Skeletal muscle satellite cell (primary cell): ENCODE measurements around the gene ARPC5.

ENCODE experiments used
- H3K27me3 ChIP-seq: 2 replicates; pipeline ENCODE4 v1.7.0; 2013; ENCODE audit warnings: low read length; ENCODE audit not compliant: control insufficient read depth, insufficient read depth
- H3K36me3 ChIP-seq: 2 replicates; pipeline ENCODE4 v1.7.0; 2013; ENCODE audit warnings: mild to moderate bottlenecking, control low read depth, low read length; ENCODE audit not compliant: insufficient read depth
- H3K4me1 ChIP-seq: 2 replicates; pipeline ENCODE4 v1.7.0; 2013; ENCODE audit warnings: low read length; ENCODE audit not compliant: control insufficient read depth, insufficient read depth
- H3K4me2 ChIP-seq: 2 replicates; pipeline ENCODE4 v1.7.0; 2013; ENCODE audit warnings: mild to moderate bottlenecking, low read length
- H3K4me3 ChIP-seq: 2 replicates; pipeline ENCODE4 v1.7.0; 2013; ENCODE audit warnings: low read length
- H3K9ac ChIP-seq: 2 replicates; pipeline ENCODE4 v1.7.0; 2013; ENCODE audit warnings: mild to moderate bottlenecking, low read depth, low read length, moderate library complexity
- H3K9me3 ChIP-seq: replicated peaks from 2 replicates; pipeline ENCODE4 v1.7.0; 2013; ENCODE audit warnings: mild to moderate bottlenecking, control low read depth, low read length

ARPC5 gene

GRCh38 chr1:183656355-183656754 is 20.8 kb upstream of the ARPC5 start:
- Histone ChIP-seq H3K9me3 (no peaks in the 10 kb centered on the region), H3K36me3 (no peaks in the 10 kb centered on the region), H3K4me1 (peaks cover 16% of the 10 kb centered on the region), H3K9ac (no peak overlapping the region), H3K4me2 (no peak overlapping the region), H3K4me3 (no peak overlapping the region), H3K27me3 (no peaks in the 10 kb centered on the region)

- Histone ChIP-seq H3K4me3 (no peak overlapping the region), H3K36me3 (no peaks in the 10 kb centered on the region), H3K4me2 (no peak overlapping the region), H3K27me3 (no peaks in the 10 kb centered on the region), H3K9ac (no peak overlapping the region), H3K9me3 (no peaks in the 10 kb centered on the region), H3K4me1 (peaks cover 16% of the 10 kb centered on the region)
These were observed 20.0 kb upstream of the ARPC5 start for GRCh38 chr1:183655562-183656075.

DNA sequence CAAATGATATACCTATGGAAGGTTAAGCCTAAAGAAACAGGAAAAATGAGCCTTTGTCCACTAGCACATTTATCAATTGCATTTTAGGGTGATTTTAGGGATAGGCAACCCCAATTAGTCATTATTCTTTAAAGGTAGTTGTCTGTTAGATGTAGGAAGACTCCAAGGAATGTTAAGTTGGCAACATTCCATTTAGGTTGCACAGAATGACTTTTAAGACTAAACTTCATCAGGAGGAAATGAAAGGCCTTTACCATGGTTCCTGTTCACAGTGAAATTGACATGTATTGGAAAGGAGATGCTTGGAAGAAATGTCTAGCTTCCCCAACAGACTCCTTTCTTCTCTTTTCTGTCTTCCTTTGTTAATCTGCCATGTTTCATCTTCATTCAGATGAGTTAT is 19.1 kb upstream of the ARPC5 start:
- H3K4me3 ChIP-seq = no peak overlapping the region
- H3K27me3 ChIP-seq = no peaks in the 10 kb centered on the region
- no peaks in the 10 kb centered on the region for H3K36me3 ChIP-seq
- H3K9me3 ChIP-seq = no peaks in the 10 kb centered on the region
- no peak overlapping the region for H3K9ac ChIP-seq
- H3K4me2 ChIP-seq = no peak overlapping the region
- peaks cover 16% of the 10 kb centered on the region for H3K4me1 ChIP-seq

DNA sequence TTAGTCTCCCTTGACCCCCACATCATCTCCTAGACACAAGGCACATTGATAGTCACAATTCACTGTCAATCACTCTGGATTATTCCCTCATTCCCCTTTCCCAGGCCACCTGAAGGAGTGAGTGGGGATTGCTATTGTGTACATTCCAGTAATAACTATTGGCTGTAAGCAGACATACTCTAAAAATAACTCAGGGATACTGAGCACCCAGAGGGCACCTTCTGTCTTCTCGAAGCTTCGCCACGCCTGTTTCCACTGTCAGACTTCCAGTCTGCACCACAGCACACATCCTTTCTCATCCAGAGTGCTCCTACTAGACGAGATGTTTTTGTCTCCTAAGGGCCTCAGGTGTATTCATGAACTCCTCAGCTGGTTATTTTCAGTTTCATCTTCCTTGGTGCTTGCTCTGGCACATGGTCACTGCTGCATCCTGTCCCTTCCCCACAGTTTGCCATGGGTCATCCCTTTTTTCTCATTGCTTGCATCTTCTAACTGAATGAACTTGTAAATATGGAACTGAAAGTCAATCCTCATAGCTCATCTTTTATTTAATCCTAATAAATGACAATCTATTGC is 18.4 kb upstream of the ARPC5 start:
- Histone ChIP-seq H3K27me3 (no peaks in the 10 kb centered on the region), H3K9me3 (no peaks in the 10 kb centered on the region), H3K4me2 (no peak overlapping the region), H3K36me3 (no peaks in the 10 kb centered on the region), H3K9ac (no peak overlapping the region), H3K4me3 (no peak overlapping the region), H3K4me1 (peaks cover 16% of the 10 kb centered on the region)

- Histone ChIP-seq H3K4me3 (no peak overlapping the region), H3K4me2 (no peak overlapping the region), H3K9ac (no peak overlapping the region), H3K4me1 (peaks cover 16% of the 10 kb centered on the region), H3K27me3 (no peaks in the 10 kb centered on the region), H3K9me3 (no peaks in the 10 kb centered on the region), H3K36me3 (no peaks in the 10 kb centered on the region)
These were observed 17.8 kb upstream of the ARPC5 start for GRCh38 chr1:183653462-183653794.

- no peaks in the 10 kb centered on the region for H3K9me3 ChIP-seq
- H3K36me3 ChIP-seq = no peaks in the 10 kb centered on the region
- H3K9ac ChIP-seq = no peak within 1 kb of the TSS
- peaks cover 16% of the 10 kb centered on the region for H3K4me1 ChIP-seq
- H3K4me2 ChIP-seq = no peak within 1 kb of the TSS
- no peak within 1 kb of the TSS for H3K4me3 ChIP-seq
- no peaks in the 10 kb centered on the region for H3K27me3 ChIP-seq
These were observed 17.2 kb upstream of the ARPC5 start, which contains the start of gene APOBEC4 for GRCh38 chr1:183652547-183653461. Gene APOBEC4 (minus strand): TSS chr1:183653316. CDS start chr1:183648781, 4,535 bp downstream.

GRCh38 chr1:183652107-183652506 is 16.5 kb upstream of the ARPC5 start:
- H3K9me3 ChIP-seq = no peaks in the 10 kb centered on the region
- peaks cover 16% of the 10 kb centered on the region for H3K4me1 ChIP-seq
- H3K4me3 ChIP-seq = no peak overlapping the region
- no peaks in the 10 kb centered on the region for H3K27me3 ChIP-seq
- H3K36me3 ChIP-seq = no peaks in the 10 kb centered on the region
- H3K4me2 ChIP-seq = no peak overlapping the region
- no peak overlapping the region for H3K9ac ChIP-seq

DNA sequence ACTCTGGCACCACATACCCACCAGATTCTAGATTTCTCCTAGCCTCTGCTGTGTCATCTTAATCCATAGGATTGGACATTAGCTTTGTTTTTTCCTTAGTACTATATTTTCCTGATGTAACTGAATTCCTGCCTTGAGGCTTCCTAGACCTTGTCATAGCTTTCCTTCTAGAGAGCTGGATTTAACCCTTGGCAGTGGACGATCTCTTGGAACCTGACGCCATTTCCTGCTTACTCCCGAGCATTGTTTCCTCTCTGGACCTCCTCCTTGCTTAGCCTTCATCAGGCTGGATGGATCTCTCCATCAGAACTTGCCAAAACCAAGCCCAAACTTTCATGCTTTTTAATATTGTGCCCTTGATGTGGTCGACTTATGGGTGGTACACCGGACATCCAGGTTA is 16.0 kb upstream of the ARPC5 start:
- H3K27me3 ChIP-seq = no peaks in the 10 kb centered on the region
- no peak overlapping the region for H3K4me3 ChIP-seq
- H3K9ac ChIP-seq = no peak overlapping the region
- H3K4me2 ChIP-seq = no peak overlapping the region
- H3K36me3 ChIP-seq = no peaks in the 10 kb centered on the region
- H3K9me3 ChIP-seq = no peaks in the 10 kb centered on the region
- peaks cover 16% of the 10 kb centered on the region for H3K4me1 ChIP-seq

GRCh38 chr1:183648042-183648441 is 12.5 kb upstream of the ARPC5 start:
- H3K4me3 ChIP-seq = no peak overlapping the region
- H3K36me3 ChIP-seq = no peaks in the 10 kb centered on the region
- H3K27me3 ChIP-seq = no peaks in the 10 kb centered on the region
- no peak overlapping the region for H3K4me2 ChIP-seq
- H3K9me3 ChIP-seq = no peaks in the 10 kb centered on the region
- H3K9ac ChIP-seq = no peak overlapping the region
- H3K4me1 ChIP-seq = no peaks in the 10 kb centered on the region

DNA sequence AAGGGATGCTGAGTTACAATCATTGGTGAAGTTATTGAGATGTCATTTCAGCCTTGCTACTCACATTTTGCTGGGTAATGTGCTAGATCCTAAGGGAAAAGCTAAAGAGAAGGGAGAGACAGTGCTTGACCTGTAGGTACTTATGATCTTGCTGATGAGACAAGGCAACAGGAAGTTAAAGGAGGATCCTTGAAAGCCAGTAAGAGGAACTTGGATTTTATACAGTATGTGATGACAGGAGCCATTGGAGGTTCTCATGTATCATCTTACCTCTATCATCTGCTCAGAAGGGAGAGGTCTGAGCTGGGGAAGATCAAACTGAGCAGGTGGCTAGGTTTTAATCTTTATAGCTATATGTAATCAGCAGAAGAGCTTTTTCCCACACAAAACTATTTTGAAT is 11.2 kb upstream of the ARPC5 start:
- H3K4me3 ChIP-seq = no peak overlapping the region
- no peak overlapping the region for H3K9ac ChIP-seq
- H3K4me2 ChIP-seq = no peak overlapping the region
- H3K36me3 ChIP-seq = no peaks in the 10 kb centered on the region
- H3K4me1 ChIP-seq = no peaks in the 10 kb centered on the region
- H3K9me3 ChIP-seq = no peaks in the 10 kb centered on the region
- H3K27me3 ChIP-seq = no peaks in the 10 kb centered on the region

GRCh38 chr1:183645531-183645930 is 9.9 kb upstream of the ARPC5 start:
- Histone ChIP-seq H3K27me3 (no peaks in the 10 kb centered on the region), H3K4me3 (no peak overlapping the region), H3K4me1 (no peaks in the 10 kb centered on the region), H3K36me3 (no peaks in the 10 kb centered on the region), H3K9me3 (no peaks in the 10 kb centered on the region), H3K9ac (no peak overlapping the region), H3K4me2 (no peak overlapping the region)

DNA sequence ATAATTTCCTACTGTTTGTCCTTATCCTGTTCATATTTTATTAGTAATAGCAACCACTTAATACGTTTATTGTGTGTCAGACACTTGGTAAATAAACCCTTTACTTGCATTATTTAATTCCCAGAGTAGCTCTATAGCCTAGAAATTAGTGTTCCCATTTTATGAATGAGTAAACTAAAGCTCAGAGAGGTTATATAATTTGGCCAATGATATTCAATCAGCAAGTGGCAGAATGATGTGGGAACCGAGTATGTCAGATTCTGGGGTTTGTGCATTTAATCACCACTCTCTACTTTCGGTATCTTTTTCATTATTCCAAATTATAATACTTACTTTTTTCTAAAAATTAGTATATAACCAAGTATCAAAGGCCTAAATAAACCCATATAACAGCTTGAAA is 6.6 kb upstream of the ARPC5 start:
- Histone ChIP-seq H3K9ac (no peak overlapping the region), H3K27me3 (no peaks in the 10 kb centered on the region), H3K4me3 (no peak overlapping the region), H3K9me3 (no peaks in the 10 kb centered on the region), H3K36me3 (no peaks in the 10 kb centered on the region), H3K4me2 (no peak overlapping the region), H3K4me1 (no peaks in the 10 kb centered on the region)
